Anterior cingulate cortex (tissue), 58 donors: ENCODE results near the gene OR4M1.
"Not testable (repeated sequence)": the region's sequence is repeated elsewhere in the genome, so short reads cannot be mapped to it uniquely, and the experiment has no call there.

Experiments used
- DNase-seq, 58 donors: peaks; one replicate each; lab custom pipeline; 2025; lab: John Stamatoyannopoulos, UW

The OR4M1 gene, protein sequence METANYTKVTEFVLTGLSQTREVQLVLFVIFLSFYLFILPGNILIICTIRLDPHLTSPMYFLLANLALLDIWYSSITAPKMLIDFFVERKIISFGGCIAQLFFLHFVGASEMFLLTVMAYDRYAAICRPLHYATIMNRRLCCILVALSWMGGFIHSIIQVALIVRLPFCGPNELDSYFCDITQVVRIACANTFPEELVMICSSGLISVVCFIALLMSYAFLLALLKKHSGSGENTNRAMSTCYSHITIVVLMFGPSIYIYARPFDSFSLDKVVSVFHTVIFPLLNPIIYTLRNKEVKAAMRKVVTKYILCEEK

DNA sequence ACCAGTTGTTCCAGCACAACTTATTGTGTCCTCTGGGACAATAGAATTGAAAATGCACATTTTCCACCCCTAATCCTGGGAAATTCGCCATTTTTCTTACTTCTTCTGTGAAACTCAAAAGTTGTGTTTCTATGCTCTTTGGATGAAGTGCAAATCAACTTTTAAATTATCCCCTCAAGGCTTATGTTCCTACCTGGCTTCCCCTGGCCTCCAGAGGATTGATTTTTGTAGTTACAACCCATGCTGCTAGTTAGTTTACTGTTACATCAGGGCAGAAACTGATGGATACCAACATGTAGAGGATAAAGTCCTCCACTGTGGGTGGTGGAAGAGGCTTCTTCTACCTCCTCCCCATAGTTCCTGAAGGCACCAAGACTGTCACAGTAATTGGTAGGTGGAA is at the start of gene OR4M1:
Gene OR4M1, plus strand, starts transcription at position 301 of the 400 bp plus-strand sequence. CDS start 6,819 bp downstream, outside the sequence.
- DNase-seq = not testable (repeated sequence)

DNA sequence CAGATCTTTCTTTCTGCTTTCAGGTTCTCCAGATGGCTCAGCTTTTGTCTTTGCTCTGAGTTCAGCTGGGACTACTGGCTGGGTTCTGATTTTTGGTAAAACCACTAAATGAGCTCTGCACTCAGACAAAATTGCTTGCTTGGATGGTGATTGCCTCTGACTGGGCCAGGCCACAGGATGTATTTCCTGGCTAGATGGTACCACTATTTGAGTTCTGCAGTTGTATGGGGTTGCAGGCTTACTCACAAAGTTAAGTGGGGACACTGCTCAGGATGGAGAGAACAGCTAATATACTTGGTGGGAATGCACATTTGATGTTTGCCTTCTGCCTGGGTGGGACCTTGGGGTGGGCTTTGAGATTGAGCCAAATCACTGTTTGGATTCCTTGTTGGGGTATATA is 43.9 kb upstream of the OR4M1 start:
- DNase-seq = no peak

DNA sequence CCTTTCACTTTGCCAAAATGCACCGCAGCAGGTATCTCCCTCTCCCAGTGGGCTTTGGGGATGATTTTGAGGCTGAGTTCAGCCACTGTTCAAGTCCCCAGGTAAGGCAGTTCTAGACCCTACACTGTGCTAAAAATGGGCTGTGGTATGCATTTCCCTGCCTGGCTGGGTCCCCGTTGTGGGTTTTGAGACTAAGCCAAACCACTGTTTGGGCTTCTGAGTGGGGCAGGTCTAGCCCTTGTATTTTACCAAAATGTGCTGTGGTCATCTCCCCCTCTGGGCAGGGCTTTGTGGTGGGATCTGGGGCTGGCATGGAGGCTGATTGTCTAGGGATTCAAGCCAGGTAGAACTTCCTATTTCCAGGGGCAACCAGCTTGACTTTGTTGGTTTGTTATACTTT is 43.5 kb upstream of the OR4M1 start:
- no peak for DNase-seq

DNA sequence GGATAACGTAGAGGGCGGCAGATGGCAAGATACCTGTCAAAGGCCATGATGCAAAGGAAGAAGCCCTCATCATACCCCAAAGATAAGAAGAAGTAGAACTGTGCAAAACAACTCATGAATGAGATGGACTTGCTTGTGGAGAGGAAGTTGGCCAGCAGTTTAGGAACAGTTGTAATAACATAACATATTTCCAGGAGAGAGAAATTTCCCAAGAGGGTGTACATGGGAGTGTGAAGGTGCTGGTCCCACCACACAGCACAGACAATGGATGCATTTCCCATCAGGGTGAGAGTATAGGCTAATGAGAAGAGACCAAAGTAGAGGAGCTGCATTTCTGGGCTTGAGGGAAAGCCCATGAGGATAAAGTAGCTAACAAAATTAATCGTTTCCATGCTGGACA is 39.4 kb upstream of the OR4M1 start:
- not testable (repeated sequence) for DNase-seq

DNA sequence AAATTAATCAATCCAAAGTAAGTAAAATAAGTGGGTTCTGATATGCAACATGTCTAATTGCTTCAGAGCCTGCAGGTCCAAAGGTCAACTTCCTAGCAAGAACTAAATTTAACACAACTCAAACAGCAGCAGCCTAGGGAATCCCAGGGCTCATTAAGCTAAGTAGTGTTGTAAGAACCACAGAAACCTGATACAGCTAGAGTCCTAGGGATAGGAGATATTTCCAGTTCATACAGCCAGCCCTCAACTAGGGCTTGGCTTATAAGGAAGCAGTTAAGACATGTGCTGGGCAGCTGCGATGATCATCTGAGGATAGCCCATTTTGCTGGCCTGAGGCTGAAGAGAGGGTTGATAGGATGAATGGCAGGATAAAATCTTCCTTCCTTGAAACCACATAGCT is 30.0 kb upstream of the OR4M1 start, which contains the start of gene OR4Q3:
Gene OR4Q3, plus strand, starts transcription at position 316 of the 400 bp plus-strand sequence.
- no peak for DNase-seq

DNA sequence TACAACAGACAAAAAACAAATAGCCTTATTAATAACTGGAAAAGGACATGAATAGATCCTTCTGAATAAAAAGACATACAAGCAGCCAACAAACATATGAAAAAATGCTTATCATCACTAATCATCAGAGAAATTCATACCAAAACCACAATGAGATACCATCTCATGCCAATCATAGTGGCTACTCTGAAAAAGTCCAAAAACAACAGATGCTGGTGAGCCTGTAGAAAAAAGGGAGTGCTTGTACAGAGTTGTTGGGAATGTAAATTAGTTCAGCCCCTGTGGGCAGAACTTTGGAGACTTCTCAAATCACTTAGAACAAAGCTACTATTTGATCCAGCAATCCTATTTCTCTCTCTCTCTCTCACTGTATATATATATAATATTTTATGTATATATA is 21.0 kb upstream of the OR4M1 start:
- not testable (repeated sequence) for DNase-seq

DNA sequence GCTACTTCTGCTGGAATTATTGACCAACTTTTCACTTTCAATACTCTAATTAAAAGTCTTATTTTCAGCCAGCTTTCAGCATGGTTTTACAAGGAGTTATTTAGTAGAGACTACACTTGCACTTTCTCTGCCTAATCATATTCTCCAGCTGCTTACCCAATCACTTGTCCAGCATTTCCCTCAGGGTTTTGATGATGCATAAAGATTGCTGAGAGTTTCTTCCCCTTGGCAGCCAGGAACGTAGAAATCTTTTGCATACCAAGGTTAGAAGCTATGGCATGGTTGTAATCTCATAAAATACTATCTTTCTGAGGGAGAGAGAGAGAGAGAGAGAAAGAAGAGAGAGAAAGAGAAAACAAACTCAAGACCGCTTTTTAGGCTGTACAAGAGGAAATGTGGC is 19.1 kb upstream of the OR4M1 start:
- no peak for DNase-seq

DNA sequence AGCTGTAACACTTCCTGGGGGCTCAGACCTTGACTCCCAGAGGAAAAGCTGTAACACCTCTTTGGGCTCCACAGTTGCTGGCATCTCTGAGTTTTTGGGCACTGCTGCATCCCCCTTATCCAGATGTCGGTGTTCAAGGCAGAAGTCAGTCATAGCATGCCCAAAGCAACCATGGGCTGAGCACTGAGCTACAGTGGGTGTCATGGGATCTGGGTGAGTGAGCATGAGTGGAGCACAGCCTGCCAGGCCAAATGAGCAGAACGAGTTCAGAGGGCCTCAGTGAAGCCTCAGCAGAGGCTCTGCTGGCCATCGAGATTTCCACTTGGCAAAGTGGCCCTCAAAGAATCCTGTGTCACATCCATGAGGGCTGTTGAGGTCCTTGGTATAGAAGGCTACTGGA is 1.8 kb upstream of the OR4M1 start:
- DNase-seq = not testable (repeated sequence)

DNA sequence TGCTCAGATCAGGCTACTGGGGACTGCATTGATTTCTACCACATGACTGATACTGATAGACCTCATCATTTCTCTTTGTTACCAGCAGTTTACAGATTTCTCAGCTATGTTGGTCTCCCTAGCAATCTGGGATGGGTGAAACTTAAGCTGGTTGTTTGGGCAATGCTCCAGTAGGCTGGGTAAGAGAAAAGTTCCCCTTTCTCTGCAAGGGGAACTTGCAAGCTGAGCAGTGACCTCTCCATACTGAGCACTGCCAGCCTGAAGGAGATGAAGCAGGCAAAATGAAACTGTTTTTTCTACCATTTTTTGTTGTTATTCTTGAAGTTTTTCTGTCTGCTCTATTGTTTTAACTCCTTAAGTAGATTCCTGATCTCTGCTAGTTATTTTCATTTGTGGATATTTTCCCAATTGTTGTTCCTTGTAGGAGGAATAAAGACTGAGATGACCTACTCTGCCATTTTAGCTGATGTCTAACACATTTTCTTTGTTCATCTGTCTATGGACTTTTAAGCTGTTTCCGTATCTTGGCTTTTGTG is 1.3 kb upstream of the OR4M1 start:
- DNase-seq = peak in 4 of 58 donors; percentile 1 to 7 (median 4)

DNA sequence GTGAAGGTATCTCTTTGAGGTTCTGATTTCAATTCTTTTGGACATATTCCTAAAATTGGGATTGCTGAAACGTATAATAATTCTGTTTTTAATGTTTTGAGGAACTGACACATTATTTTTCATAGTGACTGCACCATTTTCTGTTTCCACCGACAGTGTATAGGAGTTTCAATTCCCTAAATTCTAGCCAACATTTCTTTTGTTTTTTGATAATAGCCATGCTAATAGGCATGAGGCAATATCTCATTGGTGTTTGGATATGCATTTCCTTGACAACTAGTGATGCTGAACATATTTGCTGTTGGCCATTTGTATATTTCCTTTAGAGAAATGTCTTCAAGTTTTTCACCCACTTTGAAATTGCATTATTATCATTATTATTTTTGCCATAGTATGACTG is 850 bp upstream of the OR4M1 start:
- DNase-seq = not testable (repeated sequence)

DNA sequence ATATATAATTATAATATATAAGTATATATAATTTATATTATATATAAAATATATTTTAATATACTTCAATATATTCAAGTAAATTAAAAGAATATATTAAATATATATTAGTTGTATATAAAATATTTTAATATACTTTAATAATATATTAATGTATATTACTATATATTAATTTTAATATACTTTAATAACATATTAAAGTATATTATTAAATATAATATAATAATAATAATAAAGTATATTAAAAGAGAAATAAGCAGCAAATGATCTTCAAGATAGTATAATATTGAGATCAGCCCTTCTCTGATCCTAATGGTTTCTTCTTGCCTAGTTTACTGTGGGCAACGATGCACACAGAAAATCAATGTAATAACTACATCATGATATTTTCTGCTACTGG is 2.3 kb downstream of the OR4M1 start:
- no peak for DNase-seq

DNA sequence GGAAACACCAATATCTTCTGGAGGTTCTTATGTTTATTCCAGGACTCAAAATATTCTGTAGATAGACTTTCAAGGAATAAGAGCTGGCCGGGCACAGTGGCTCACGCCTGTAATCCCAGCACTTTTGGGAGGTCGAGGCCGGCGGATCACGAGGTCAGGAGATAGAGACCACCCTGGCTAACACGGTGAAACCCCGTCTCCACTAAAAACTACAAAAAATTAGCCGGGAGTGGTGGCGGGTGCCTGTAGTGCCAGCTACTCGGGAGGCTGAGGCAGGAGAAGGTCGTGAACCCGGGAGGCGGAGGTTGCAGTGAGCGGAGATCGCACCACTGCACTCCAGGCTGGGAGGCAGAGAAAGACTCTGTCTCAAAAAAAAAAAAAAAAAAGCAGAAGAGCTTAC is 12.5 kb downstream of the OR4M1 start:
- DNase-seq = not testable (repeated sequence)

DNA sequence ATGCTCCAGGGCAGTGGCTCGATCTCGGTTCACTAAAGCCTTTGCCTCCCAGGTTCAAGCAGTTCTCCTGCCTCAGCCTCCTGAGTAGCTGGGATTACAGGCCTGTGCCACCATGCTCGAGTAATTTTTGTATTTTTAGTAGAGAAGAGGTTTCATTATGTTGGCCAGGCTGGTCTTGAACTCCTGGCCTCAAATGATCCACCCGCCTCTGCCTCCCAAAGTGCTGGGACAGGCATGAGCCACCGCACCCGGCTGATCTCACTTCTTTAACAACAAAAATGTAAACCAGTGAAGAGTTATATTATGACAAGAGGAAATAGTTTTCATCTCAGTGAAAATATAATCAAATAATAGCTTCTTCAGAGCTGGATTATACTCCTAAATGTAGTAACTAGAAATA is 14.0 kb downstream of the OR4M1 start:
- DNase-seq = not testable (repeated sequence)

DNA sequence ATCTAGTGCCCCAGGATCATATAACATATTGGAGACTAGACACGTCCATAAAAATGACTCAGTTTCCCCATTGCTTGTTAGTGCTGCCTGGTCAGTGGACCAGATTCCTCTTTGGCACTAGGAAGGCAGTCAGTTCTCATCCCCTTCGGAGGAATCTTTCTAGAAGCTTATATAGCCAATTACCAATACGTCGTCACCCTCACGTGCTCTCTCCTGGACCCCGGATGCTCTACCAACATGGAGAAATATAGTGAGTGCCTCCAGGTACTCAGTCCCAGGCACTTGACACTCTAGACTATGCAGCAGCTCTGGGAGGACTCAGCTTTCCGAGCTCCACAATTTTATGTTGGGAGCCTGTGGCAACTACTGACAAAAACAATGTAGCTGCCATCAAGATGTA is 14.8 kb downstream of the OR4M1 start:
- DNase-seq = not testable (repeated sequence)

DNA sequence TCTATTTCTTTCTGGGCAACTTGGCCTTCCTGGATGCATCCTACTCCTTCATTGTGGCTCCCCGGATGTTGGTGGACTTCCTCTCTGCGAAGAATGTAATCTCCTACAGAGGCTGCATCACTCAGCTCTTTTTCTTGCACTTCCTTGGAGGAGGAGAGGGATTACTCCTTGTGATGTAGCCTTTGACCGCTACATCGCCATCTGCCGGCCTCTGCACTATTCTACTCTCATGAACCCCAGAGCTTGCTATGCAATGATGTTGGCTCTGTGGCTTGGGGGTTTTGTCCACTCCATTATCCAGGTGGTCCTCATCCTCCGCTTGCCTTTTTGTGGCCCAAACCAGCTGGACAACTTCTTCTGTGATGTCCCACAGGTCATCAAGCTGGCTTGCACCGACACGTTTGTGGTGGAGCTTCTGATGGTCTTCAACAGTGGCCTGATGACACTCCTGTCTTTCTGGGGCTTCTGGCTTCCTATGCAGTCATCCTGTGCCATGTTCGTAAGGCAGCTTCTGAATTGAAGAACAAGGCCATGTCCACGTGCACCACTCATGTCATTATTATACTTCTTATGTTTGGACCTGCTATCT is 23.3 kb downstream of the OR4M1 start:
- DNase-seq = not testable (repeated sequence)

DNA sequence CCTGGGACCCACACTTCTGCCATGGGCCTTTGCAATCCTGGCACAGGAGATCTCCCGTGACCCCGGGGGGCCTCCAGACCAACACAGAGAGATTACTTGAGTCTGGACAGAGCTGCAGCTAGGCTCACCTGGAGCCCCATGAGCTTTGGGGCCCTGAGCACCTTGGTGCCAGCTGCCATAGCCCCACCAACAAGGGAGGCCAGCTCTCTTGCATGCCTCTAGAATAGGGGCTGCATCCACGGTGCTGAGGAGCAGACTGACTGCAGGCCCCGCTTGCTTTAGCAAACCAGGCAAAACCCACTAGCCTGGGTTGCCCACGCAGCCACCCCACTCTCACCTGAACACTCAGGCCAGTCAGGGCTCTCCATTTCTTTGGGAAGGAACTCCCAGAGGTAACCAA is 26.6 kb downstream of the OR4M1 start:
- peak in 4 of 58 donors; percentile 16 to 39 (median 22) for DNase-seq

DNA sequence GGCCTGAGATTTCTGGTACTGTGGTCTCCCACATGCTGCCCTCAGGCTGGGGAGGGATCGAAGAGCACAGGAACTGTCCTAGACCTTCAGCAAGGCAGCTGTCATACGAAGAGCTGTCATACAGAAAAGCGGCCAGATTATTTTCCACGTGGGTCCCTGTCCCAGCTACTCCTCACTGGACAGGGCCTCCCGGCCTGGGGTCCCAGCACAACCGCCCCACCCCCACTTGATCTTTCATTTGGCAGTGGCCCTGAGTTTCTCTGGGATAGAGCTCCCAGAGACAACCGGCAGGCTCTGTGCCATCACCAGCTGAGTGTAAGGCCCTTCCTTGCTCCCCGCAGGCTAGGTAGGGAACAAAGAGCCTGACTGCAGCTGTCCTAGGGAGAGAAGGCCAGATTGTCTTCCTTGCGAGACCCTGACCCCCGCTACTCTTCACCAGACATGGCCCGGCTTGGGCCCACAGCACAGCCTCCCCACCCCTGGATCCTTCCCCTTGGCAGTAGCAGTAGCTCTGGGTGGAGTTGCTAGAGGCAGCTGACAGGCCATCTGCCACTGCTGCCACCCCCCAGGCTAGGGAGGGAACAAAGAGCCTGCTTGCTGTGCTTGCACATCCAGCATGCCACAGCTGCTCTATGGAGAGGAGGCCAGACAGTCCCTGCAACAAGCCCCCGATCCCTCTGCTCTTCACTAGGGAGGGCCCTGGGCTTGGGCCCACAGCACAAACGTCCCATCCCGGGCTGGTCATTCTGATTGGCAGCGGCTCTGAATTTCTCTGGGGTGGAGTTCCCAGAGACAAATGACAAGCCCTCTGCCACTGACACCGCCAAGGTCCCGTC is 27.2 kb downstream of the OR4M1 start:
- DNase-seq = peak in 51 of 58 donors; percentile 3 to 96 (median 58)

DNA sequence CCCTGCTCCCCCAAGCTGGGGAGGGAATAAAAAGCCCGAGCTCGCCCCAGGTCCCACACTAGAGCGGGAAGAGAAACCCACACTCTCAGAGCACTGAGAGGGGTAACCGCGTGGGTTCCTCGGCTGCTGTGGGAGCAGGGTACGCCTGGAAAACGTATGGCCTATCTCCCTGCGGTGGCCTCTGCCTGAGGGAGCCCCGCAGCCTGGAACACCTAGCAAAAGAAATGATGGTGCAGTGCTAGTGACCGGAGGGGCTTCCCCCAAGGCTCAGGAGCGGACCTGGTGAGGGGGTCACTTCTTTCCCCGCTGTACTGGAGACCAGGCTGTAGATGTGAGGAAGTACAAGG is 27.8 kb downstream of the OR4M1 start:
- DNase-seq = peak in 3 of 58 donors; percentile 21 to 60 (median 44)

DNA sequence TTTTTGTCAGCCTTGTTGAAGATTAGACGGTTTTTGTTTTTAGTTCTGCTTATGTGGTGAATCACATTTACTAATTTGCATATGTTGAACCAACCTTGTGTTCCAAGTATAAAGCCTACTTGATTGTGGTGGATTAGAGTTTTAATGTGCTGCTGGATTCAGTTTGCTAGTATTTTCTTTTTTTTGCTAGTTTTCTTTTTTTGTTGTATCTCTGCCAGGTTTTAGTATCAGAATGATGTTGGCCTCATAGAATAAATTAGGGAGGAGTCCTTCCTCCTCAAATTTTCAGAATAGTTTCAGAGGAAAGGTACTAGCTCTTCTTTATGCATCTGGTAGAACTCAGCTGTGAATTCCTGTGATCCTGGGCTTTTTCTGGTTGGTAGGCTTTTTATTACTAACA is 30.2 kb downstream of the OR4M1 start, which contains the start of gene OR4N2:
Gene OR4N2, plus strand, starts transcription at position 301 of the 400 bp plus-strand sequence. CDS start 23,679 bp downstream, outside the sequence.
- not testable (repeated sequence) for DNase-seq

DNA sequence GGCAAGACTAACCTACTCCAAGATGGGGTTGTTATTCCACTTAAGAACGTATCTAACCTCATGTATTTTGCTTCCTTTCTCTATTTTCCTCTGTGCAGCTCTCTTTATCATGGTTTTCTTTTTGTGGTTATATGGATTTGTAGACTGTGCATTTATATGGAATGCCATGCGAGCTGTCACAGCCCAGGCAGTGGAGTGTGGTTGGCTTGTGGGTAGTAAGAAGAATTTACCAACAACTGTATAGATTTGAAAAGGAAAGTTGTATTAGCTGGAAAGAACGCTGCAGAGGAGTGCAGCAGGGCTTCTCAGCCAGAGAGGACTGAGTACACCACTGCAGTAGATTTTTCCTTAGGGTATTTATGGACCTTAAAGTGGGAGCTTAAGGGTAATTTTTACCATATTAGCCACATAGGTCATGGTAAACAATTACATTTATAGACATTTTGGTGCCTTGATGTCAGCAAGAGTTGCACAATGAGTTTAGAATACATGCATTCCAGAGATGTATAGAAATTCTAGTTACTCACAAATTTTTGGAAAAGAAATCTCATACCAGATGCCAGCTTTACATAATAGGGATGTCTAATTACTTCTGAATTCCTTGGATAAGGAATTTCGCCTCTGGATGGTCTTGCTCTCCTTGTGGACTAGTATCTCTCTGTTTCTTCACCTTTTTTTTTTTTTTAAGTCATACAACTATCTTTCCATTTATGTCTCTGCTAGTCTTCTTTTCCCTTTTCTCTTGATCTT is 40.0 kb downstream of the OR4M1 start:
- DNase-seq = not testable (repeated sequence)
